NCI-H1048 (cell line): ENCODE measurements around the gene COL1A1.
A peak's percentile ranks its signal among the peaks of the same experiment; 100 is the strongest.

Experiments
- DNase-seq: peaks from one replicate; lab custom pipeline; 2025; lab: John Stamatoyannopoulos, UW

COL1A1 gene

DNA sequence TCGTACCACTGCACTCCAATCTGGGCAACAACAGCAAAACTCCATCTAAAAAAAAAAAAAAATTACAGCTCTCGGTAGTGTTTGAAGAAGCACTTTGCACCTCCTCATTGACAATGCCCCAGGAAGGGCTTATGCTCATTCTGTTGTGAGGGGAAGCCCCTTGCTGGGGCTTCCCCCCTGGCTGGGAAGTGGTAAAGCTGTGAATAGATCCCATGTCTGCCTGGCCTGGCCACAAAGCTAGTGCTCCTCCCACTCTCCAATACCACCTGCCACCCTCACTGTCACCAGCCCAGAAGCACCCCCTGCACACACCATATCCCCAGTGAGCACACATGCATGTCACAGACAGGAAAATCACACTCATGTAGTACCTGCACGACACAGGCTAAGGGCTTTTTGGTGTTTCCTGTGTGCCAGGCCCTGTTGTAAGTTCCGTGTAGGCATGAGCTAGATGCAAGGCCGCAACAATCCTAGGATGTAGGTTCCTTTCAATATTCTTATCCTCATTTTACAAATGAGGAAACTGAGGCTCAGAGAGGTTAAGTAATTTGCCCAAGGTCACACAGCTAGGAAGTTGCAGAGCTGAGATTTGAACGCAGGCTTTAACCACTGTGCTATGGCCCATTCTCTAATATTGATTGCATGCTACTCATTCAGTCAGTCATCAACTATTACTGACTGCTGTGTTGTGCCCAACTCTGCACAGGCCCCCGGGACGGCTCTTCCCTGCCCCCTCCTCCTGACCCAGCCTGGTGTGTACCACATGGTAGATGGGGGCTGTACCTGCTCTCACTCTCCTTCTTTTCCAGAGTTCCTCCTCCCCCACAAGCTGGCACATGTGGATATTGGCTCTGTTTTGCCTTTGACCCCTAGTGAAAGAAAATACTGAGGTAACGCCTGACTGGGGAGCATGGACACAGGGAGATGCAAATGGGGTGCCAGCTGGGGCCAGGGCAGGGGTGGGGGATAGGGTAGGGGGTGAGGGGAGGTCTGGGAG, 11.9 kb upstream of the COL1A1 start:
- no peak for DNase-seq

DNA sequence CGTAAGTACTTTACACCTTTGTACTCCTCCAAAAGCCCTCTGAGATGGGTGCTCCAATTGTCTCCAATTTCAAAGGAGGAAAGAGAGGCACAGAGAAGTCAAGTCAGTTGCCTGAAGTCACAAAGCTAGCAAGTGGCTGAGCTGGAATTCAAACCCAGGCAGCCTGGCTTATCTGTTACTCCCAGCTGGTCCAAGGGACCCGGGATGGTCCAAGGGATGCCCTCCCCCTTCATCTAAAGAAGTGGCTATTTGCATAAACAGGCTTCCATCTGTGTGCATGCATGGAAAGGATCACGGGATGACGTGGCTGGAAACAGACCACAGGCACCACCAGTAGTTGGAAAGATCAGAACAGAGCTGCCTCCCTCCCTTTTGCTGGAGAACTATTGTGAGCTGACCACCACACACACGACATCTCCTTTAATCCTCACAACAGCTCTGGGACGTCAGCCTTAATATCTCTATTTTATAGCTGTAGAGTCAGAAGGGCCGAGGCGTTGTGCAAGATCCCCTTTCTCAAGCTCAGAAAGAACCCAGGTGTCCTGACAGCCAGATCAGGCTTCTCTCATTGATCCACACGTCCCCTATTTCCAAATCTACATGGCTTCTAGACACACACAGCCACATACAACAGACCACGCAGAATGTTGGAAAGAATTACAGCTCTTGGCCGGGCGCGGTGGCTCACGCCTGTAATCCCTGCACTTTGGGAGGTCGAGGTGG, 10.9 kb upstream of the COL1A1 start:
- DNase-seq = no peak

DNA sequence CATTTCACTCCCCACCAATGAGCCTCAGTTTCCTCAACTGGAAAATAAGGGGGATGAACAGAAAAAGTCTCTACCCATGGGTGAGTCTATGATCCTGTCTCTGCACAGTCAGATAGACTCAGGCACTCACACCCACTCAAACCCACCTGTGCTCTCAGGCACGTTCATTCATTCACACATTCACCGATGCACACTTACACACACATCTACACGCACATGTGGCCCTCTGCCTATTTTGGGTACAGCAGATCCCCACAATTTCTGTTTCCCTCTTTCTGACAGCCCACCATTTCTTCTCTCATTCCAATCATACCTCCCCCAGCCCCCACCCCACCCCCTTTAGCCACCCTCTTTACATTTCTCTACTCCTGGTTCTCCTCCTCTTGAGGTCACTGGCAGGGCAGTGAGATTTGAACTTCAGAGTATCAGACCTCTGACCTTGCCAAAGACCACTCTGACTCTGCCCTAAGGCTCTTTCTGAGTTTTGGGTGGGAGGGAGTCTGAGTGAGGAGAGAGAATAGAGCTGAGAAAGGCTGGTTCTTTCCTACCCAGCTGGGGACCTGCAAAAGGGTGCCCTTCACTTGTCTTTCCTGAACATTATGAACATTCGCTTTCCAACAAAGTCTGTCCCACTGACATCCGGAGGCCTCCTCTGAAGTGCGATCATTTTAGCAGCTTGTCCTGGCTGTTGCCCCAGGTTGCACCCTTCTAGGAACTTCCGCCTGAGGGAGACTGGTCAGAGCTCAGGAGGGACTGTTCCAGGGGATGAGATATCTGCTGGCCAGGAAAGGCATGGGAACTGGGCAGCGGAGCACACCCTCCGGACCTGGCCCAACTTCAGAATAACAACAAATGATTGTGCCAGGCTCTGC, 10.1 kb upstream of the COL1A1 start:
- no peak for DNase-seq

DNA sequence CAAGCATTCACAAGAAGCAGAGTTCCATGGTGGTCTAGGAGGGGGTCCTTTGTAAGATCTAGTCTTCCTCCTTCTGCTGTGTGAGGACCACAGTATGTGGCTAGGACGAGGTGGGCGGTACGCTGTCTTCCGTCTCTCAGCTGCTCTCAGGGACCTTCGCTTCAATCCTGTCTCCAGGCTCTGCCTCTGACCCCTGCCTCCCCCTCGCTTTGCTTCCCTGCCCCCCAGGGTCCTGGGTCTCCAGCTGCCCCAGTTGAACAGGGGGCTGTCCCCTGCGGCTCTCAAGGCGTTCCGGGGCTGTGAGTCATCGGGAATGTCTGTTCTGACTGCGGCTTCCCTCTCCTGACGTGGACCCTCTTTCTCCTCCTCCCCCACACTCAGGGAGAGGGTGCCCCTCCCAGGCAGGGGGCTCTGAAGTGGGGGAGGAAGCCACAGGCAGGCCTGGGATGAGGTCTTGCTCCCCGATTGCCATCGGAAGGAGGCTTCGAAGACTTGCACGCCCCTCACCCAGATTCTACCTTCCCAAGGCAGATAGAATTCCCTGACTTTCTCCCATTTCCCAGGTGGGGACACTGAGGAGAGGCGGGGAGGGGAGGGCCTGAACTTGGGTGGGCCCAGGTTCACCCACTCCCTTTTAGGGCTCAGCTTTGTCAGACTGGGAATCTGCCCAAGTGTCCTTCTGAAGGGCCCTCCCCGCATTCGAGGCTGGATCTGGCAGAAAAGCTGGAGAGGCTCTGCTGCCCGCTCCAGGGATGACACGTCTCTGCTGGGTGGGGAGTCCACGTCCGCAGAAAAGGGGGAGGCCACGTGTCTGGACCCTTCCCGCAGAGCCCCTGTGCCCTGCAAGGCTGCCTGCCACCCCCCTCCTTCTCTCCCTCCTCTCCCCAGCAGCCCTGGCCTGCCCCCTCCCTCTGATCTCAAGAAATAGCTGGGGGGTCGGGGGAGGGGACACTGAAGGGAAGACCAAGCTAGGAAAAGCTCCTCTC, 9.1 kb upstream of the COL1A1 start:
- DNase-seq = no peak

DNA sequence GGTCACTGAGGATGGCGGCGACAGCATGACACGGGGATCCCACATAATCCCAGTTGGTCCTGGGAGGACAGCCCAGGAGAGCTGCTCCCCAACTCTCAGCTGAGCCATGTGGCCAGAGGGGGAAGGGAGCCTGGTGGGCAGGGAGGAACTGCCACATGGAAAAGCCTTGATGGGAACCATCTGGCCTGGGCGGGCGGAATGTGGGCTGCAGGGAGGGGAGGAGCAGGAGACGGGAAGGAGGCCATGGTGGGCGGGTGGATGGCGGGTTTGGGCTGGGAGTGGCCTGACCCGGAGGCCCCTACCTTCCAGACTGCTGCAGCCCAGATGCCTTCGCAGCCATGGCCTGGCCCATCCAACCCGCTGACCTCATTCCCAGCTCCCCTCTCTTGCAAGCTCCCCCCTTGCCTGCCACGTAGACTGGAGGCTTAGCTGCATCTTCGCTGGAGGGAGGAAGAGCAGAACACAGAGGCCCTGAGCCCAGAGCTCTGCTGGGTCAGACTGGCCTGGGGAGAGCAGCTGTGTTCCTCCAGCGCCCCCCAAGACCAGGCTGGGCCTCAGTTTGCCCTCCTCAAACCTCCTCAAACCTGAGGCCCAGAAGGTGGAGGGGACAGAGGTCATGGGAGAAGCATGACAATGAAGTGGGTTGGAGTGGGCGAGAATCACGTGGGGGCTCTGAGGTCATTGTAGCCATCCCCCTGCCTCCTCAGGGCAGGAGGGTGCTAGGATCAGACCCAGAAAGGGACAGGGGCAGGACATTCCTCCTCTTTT, 8.2 kb upstream of the COL1A1 start:
- no peak for DNase-seq

DNA sequence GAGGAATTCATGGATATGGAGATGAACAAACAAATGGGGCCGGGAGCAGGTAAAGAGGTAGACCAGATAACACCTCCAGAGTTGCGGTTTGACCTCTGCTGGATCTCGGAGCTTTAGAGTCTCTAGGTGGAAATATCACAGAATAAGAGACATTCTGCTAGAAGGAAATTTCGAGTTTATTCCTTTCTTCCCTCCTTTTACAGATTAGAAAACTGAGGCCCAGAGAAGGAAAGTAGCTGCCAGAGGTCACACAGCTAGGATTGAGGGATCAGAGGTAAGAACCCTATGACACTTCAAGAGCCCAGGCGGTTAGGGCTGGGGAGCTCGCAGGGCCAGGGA, 7.7 kb upstream of the COL1A1 start:
- no peak for DNase-seq

DNA sequence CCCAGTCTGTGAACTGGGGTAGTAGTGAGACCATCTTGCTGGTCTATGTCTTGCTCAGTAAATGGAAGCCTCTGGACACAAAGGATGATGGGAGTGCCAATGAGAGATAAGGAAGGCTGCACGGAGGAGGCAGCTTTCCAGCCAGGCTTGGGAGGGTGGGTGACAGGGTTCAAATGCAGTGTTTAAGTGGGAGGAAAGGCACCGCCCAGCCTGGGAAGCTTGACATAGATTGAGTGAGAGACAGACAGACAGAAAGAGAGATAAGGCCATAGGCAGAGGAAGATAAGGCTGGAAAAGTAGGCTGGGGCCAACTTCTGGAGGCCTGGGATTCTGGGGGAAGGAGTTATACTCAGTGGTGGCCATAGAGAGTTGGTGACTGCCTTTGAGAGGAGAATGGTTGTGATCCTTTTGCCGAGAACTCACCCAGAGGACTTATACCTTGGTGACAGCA, 7.2 kb upstream of the COL1A1 start:
- no peak for DNase-seq

DNA sequence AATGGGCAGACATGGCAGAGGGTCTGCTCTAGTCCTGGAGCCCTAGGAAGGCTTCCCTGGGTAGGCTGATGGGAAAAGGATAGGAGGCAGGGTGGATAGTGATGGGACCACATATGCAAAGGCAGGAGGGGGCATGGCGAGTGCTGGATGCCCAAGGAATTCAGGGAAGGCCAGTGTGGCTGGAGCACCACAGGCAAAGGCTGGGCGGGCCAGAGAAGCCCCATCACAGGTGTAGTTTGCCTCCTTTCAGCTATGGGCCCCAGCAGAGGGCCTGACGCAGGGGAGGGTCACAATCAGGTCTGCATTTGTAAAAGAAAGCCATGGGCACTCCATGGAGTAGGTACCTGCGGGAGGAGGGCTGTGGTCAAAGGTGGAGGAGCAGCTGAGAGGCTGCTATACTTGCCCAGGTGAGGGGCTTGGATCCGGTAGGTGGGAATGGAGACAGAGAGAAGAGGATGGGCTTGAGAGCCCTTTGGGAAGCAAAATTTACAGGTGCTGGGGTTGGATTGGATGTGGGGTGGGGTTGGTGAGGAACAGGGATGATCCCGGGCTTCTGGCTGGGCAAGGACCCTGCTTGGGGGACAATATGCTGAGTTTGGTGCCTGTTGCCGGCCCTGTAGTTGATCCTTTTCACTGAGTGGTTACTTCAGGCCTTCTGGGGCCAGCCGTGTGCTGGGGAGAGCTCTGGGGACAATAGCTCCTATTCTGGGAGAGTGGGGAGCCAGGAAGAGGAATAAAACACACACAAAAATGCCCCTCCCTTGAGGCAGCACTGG, 6.5 kb upstream of the COL1A1 start:
- no peak for DNase-seq

DNA sequence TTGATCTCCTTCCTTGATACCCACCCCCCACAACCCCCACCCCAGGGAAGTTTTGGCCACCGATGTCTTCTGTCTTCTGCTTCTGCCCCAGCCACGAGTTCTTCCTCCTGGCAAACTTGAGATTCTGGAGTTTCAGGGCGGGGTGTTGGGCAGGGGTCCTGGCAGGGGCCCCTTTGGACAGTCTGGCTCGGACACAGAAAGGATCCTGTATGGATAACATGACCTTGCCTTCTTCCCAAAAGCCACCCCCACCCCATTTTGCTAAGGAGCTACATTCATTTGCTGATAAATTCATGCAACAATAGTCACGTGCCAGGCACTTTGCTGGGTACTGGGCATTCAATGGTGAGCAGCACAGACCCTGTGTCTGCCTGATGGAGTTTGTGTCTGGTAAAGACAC, 5.9 kb upstream of the COL1A1 start:
- no peak for DNase-seq

DNA sequence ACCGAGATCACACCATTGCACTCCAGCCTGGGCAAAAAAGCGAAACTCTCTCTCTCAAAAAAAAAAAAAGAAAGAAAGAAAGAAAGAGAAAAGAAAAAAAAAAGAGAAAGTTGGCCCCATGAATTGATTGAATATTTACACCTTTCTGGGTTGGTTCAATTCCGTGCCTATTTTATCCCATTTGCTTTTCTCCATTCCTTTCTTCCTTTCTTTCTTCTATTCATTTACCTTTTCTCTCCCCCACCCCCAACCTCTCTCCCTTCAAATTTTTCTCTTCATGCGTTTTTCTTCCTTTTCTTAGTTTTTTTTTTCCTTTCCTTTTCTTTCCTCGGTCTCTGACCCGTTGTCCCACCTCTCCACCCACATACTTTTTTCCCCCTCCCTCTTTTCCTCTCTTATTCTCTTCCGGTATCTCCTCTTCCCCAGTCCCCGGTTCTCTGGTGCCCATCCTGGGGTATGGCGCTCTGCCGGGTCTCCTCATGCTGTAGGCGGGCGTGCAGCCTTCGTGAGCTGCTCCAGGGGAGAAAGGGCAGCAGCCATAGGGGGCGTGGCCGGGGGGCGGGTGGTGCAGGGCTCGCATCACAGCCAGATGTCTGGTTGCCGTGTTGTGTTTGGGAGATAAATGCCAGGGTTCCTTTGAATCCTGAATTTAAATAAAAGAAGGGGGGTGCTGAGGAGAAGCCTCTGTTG, 5.3 kb upstream of the COL1A1 start:
- no peak for DNase-seq

DNA sequence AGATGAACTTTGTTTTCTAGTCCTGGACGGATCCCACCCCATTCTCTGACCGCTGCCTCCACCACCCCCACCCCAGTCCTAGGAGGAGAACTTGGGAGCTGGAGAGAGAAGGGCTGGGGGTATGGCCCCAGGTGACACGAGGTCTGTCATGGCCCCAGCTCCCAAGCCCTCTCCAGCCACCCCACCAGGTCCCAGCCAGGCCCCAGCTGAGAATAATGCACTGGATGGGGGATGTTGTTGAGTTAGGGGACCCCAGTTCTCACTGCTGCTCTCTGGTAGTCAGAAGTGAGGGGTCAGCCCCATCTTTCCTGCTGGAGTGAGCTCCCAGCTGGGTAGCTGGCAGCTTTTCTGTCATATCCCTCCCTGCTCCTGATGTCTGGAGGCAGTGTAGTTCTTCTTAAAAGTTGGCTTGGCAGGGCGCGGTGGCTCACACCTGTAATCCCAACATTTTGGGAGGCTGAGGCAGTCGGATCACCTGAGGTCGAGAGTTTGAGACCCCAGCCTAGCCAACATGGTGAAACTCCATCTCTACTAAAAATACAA, 4.6 kb upstream of the COL1A1 start:
- no peak for DNase-seq

DNA sequence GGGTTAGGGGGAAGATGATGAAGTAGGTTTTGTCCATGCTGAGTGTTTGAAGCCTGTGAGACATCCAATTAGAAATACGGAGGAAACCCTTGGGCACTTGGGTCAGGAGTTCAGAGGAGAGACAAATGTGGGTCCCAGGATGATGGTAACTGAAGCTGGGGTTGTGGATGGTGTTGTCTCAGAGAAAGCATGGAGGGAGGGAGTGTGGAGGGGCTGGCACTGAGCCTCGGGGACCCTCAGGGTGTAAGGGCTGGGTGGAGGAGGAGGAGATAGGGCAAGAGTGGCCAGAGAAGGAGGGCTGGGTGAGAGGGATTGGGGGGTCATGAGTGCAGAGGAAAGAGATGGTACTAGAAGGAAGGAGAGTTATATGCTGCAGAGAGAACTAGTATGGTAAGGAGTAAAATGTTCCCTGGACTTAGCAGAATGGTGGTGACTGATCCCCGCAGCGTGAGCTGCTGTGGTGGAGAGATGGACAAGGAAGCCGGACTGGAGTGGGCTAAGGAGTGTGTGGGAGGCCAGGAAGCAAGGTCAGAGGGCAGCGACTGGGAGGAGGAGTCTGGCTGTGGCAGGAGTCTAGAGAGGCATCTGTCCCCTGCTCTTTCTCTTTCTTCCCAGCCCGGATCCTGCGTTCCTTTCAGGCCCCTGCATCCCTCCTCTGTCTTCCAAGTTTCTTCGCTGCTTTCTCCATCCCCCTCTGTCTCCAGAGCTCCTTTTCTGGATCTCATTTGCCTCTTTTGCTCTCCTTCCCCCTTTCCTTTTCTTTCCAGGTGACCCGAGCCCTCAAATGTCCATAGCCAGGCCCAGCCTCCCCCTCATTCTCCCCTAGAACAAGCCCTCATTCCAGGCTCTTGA, 3.9 kb upstream of the COL1A1 start:
- DNase-seq = no peak

DNA sequence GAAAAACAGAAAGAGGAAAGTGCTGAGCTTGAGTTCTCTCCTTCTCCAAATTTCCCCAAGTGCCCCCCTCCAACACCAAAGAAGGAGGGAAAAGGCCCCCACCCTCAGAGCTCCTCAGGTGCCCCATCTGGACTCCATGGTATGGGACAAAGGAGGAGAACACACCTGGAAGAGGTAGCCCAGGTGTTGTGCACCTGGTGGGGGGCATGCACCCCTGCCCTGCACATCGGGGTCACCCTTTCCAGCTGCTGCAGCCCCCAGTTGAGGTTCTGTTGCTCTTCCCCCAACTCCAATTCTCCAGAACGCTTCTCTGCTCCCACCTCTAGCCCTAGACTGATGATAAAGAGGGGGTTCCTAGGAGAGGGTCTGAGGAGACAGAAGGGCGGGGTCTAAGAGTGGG, 3.0 kb upstream of the COL1A1 start:
- DNase-seq = no peak

DNA sequence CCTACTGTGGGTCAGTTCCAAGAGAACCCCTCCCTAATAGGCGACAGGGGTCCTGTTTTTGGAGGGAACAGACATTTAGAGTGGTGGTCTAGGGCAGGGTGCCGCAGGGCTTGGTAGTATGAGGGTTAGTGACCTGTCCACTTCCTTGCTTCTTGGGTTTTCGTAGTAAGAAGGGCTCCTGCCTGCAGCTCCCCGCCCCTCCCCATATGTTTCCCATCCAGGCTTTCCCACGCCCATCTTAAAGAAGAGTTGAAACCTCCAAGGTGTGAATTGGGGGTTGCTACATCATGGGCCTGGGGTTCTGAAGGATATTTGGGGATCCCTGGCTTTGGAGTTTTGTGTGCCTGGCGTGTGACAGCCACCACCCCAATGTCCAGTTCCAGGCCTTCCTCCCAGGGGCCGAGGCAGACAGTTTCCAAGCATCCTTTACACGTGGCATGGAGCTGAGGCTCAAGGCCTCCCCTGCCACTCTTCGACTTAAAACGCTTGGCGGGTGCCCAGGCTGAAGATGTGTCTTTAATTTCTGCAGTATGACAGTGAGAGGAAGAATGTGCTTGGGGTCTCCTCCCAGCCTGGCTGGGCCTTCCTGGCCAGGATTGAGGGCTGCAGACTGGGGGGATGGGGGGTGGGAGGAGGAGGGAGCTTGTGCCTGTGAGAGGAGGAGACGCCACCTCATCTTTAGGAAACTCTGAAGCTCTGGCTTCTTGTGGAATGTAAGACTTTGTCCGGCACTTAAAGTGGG, 2.3 kb upstream of the COL1A1 start:
- DNase-seq = no peak

DNA sequence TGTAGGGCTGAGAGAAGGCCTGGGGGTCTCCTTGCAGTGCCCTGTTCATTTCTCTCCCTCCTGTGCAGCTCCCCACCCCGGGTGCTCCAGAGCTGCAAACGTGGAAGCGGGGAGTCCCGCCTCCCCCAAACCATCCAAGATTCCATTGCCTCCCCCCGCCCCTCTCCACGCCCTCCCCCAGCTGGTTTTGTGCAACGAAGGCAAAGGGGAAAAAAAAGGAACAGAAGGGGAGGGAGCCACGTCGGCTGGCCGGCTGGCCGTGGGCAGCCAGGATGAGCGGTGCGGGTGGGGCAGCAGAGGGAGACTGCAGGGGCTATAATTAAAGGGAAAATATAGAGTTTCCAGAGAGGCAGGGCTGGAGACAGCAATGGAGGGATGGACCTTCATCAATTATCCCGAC, 1.7 kb upstream of the COL1A1 start:
- DNase-seq = no peak

DNA sequence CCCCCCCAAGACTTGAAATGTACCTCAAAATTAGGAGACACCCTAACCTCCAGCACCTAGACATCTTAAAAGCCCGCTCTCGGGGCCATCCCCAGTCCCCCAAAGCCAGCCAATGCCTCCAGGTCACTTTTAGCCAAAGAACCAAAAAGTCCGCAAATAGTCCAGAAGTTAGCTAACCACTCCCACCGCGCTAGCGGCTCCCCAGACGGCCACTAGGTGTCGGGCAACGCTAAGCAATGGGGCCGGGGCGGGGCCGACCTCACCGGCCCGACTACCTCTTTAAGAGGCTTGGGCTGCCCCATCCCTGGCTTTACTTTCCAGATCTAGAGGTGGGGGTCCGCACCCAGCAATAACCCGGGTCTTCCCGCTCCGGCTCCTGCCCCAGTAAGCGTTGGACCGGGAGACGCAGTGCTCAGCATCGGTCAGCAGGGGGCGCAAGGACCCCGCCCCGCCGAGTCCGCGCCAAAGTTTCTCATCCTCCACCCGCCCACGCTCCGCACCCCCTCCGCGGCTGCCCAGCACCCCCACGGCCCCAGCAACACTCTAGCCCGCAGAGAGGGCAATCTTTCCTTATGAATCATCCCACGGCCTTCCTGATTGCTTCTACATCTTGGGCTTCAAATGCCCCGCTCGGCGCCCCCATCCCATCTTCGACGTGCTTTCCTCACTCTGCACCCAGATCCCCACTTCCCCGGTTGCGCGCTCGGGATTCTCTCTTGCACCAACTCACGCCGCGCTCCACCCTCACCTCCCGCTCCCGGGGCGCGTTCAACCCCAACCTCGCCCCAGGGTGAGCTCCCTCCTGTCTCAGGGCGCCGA, 765 bp downstream of the COL1A1 start:
- peak; percentile 62 for DNase-seq
